ENCODE measurements around the gene RPL7A.
A peak's percentile ranks its signal among the peaks of the same experiment; 100 is the strongest.

DNA sequence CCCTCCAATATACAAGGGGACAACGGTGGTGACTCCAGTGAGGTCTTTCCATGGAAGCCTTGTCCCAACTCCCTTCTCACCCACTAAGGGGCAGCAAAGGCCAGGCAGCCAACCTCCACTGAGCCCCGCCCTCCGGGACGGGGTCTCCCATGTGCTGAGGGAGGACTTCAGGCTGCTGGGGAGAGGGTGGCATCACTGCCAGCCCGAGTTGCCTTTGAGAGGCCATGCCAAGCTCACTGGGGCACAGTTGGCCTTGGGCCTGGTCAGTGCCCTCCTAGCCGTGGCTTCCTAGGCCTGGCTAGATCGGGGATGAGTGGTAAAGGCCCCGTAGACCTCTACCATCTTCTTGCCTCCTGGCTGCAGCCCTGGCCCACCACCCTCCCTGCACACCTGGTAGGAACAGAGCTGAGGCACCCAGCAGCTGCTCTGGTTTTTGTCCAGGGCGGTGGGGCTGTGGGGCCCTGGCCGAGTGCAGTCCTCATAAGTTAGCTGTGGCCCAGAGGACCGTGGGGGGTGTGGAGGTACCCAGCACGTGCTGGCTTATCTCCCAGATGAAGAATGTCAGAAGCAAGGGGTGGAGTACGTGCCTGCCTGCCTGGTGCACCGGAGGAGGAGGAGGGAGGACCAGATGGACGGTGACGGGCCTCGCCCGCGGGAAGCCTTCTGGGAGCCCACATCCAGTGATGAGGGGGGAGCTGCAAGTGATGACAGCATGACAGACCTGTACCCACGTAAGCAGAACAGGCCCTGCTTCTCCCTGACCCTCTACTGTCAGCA, 11.6 kb downstream of the RPL7A start:
- TF ChIP-seq, protein P1, sequence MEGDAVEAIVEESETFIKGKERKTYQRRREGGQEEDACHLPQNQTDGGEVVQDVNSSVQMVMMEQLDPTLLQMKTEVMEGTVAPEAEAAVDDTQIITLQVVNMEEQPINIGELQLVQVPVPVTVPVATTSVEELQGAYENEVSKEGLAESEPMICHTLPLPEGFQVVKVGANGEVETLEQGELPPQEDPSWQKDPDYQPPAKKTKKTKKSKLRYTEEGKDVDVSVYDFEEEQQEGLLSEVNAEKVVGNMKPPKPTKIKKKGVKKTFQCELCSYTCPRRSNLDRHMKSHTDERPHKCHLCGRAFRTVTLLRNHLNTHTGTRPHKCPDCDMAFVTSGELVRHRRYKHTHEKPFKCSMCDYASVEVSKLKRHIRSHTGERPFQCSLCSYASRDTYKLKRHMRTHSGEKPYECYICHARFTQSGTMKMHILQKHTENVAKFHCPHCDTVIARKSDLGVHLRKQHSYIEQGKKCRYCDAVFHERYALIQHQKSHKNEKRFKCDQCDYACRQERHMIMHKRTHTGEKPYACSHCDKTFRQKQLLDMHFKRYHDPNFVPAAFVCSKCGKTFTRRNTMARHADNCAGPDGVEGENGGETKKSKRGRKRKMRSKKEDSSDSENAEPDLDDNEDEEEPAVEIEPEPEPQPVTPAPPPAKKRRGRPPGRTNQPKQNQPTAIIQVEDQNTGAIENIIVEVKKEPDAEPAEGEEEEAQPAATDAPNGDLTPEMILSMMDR (conservative IDR thresholded peaks at IDR 0.05; ENCODE audit: low read depth, low read length), result peak; percentile 24; the same call in 1 of the 2 replicates
- TF ChIP-seq EZH2 (IDR thresholded peaks at IDR 0.05; ENCODE audit: low read length, unreplicated experiment), result no peak
